Measurements from ENCODE around the gene CTRB1. TPM values are rescaled to one million over a fixed set of nuclear protein-coding genes. Genes with fewer than 3 reads are reported as not detected.

CTRB1 gene
- total RNA-seq, 2 donors from 2014 or later, result 14,932 to 20,352 TPM

- H3K27ac ChIP-seq, result no peak overlapping the region
- H3K27me3 ChIP-seq, result no peaks in the 10 kb centered on the region
- H3K4me1 ChIP-seq, result no peaks in the 10 kb centered on the region
- no peaks in the 10 kb centered on the region for H3K36me3 ChIP-seq (replicated peaks in 1 of 2; ENCODE audit: insufficient read depth in 1 of 2, low read depth in 2 of 2)
- ATAC-seq (no peak), DNase-seq (no peak)
- no peak for TF ChIP-seq CTCF (IDR thresholded peaks at IDR 0.05)
- H3K4me3 ChIP-seq, result no peak overlapping the region
- no peaks in the 10 kb centered on the region for H3K9me3 ChIP-seq
- intact Hi-C loops (cut with DNase I), result no loop called here
- 91 to 95% methylated on average over 18 to 21 of the region's 21 CpGs for WGBS, 2 donors
Observed at GRCh38 chr16:75192606-75193264, 26.1 kb upstream of the CTRB1 start.

- Histone ChIP-seq H3K4me3 (no peak overlapping the region), H3K27me3 (no peaks in the 10 kb centered on the region), H3K27ac (no peak overlapping the region), H3K9me3 (no peaks in the 10 kb centered on the region), H3K4me1 (no peaks in the 10 kb centered on the region), H3K36me3 (replicated peaks in 1 of 2; ENCODE audit: insufficient read depth in 1 of 2, low read depth in 2 of 2) (no peaks in the 10 kb centered on the region)
- WGBS, 2 donors, result 89 to 93% methylated on average over 4 of the region's 4 CpGs
- DNase-seq (no peak), ATAC-seq (no peak)
- TF ChIP-seq POLR2A (IDR thresholded peaks at IDR 0.05) (no peak), CTCF (IDR thresholded peaks at IDR 0.05) (no peak)
- intact Hi-C loops (cut with DNase I), result no loop called here
Observed at GRCh38 chr16:75193265-75193650, 25.5 kb upstream of the CTRB1 start.

GRCh38 chr16:75193730-75194444 is 24.9 kb upstream of the CTRB1 start:
- intact Hi-C loops (cut with DNase I), result no loop called here
- Histone ChIP-seq H3K36me3 (replicated peaks in 1 of 2; ENCODE audit: insufficient read depth in 1 of 2, low read depth in 2 of 2) (no peaks in the 10 kb centered on the region), H3K4me3 (no peak overlapping the region), H3K27ac (no peak overlapping the region), H3K27me3 (no peaks in the 10 kb centered on the region), H3K9me3 (no peaks in the 10 kb centered on the region), H3K4me1 (no peaks in the 10 kb centered on the region)
- ATAC-seq, result no peak
- no peak for TF ChIP-seq CTCF (IDR thresholded peaks at IDR 0.05)
- TF ChIP-seq POLR2A (IDR thresholded peaks at IDR 0.05), result no peak
- 80 to 83% methylated on average over 8 to 10 of the region's 10 CpGs for WGBS, 2 donors
- DNase-seq, result no peak

- no peak overlapping the region for H3K4me3 ChIP-seq
- no peak for DNase-seq
- H3K27ac ChIP-seq, result no peak overlapping the region
- intact Hi-C loops (cut with DNase I), result loop anchor here (5.0 kb wide), 1 partner anchor 191 kb away; no protein-coding TSS in a partner anchor
- H3K36me3 ChIP-seq (replicated peaks in 1 of 2; ENCODE audit: insufficient read depth in 1 of 2, low read depth in 2 of 2), result no peaks in the 10 kb centered on the region
- H3K9me3 ChIP-seq, result no peaks in the 10 kb centered on the region
- no peak for TF ChIP-seq POLR2A (IDR thresholded peaks at IDR 0.05)
- TF ChIP-seq CTCF (IDR thresholded peaks at IDR 0.05), result no peak
- H3K27me3 ChIP-seq, result no peaks in the 10 kb centered on the region
- ATAC-seq, result no peak
- no peaks in the 10 kb centered on the region for H3K4me1 ChIP-seq
- 76 to 85% methylated on average over 11 to 24 of the region's 24 CpGs for WGBS, 2 donors
Observed at GRCh38 chr16:75195811-75196790, 22.7 kb upstream of the CTRB1 start.
